HG03196 (cell line): Measurements from ENCODE around the gene DOK1.

Experiments used
- ATAC-seq: cut with Tn5 transposase; IDR thresholded peaks from one replicate; pipeline ENCODE4 v1.9.1; 2021; ENCODE audit not compliant: unreplicated experiment

The DOK1 gene

GRCh38 chr2:74553892-74554819 is at the start of gene DOK1, which contains the start of gene LOXL3:
TSS of gene DOK1 (plus strand) at chr2:74554720. CDS start at chr2:74554755, 35 bp downstream.
TSS of gene LOXL3 (minus strand) at chr2:74553942. CDS start at chr2:74552634, 1,308 bp downstream.
- ATAC-seq: peak; percentile 48

- ATAC-seq: no peak
Measured at GRCh38 chr2:74505448-74506246, 48.9 kb upstream of the DOK1 start.

- peak; percentile 75 for ATAC-seq
Measured at GRCh38 chr2:74507145-74507925, 47.2 kb upstream of the DOK1 start, which contains the start of gene PCGF1. TSS of gene PCGF1 (minus strand) at chr2:74507695. CDS start at chr2:74507668, 27 bp downstream.

GRCh38 chr2:74507926-74508520 is 46.5 kb upstream of the DOK1 start:
- peak; percentile 3 for ATAC-seq

- ATAC-seq: no peak
Measured at GRCh38 chr2:74510272-74510671, 44.2 kb upstream of the DOK1 start.

- no peak for ATAC-seq
Measured at GRCh38 chr2:74511104-74511989, 43.2 kb upstream of the DOK1 start.

- no peak for ATAC-seq
Measured at GRCh38 chr2:74512744-74513604, 41.5 kb upstream of the DOK1 start.

GRCh38 chr2:74513605-74514367 is 40.7 kb upstream of the DOK1 start:
- ATAC-seq: no peak

GRCh38 chr2:74514368-74515270 is 39.9 kb upstream of the DOK1 start, which contains the start of gene TLX2:
TSS of gene TLX2 (plus strand) at chr2:74514450. CDS start at chr2:74514807, 357 bp downstream.
- no peak for ATAC-seq

- no peak for ATAC-seq
Measured at GRCh38 chr2:74515271-74515980, 39.1 kb upstream of the DOK1 start.

- no peak for ATAC-seq
Measured at GRCh38 chr2:74515981-74516633, 38.4 kb upstream of the DOK1 start.

- ATAC-seq: no peak
Measured at GRCh38 chr2:74516650-74517049, 37.9 kb upstream of the DOK1 start.

GRCh38 chr2:74522516-74522915 is 32.0 kb upstream of the DOK1 start:
- ATAC-seq: no peak

- ATAC-seq: no peak
Measured at GRCh38 chr2:74524005-74524404, 30.5 kb upstream of the DOK1 start.

GRCh38 chr2:74524955-74525716 is 29.4 kb upstream of the DOK1 start:
- ATAC-seq: no peak
